ENCODE data around the gene LNPK.
"Not testable (repeated sequence)": the region's sequence is repeated elsewhere in the genome, so short reads cannot be mapped to it uniquely, and the experiment has no call there.

The LNPK gene

GRCh38 chr2:176001916-176002687, at the start of gene LNPK:
LNPK (minus strand) TSS chr2:176002267; CDS start chr2:175995584, 6,683 bp downstream.
- peak; percentile 94 for DNase-seq

GRCh38 chr2:176039375-176039774, 37.3 kb upstream of the LNPK start:
- peak; percentile 7 for DNase-seq

GRCh38 chr2:176038694-176039093, 36.6 kb upstream of the LNPK start:
- DNase-seq = peak; percentile 46

- peak; percentile 37 for DNase-seq
These were observed 33.1 kb upstream of the LNPK start for GRCh38 chr2:176035013-176035691.

GRCh38 chr2:176027806-176028205, 25.7 kb upstream of the LNPK start:
- DNase-seq = no peak

- DNase-seq = peak; percentile 3
These were observed 23.9 kb upstream of the LNPK start for GRCh38 chr2:176025932-176026331.

- peak; percentile 55 for DNase-seq
These were observed 22.0 kb upstream of the LNPK start for GRCh38 chr2:176024083-176024482.

GRCh38 chr2:176022048-176022447, 20.0 kb upstream of the LNPK start:
- DNase-seq = no peak

GRCh38 chr2:176020400-176020799, 18.3 kb upstream of the LNPK start:
- DNase-seq = no peak

GRCh38 chr2:176018708-176019107, 16.6 kb upstream of the LNPK start:
- DNase-seq = no peak

GRCh38 chr2:176009445-176009844, 7.4 kb upstream of the LNPK start:
- DNase-seq = peak; percentile 14

- peak; percentile 40 for DNase-seq
These were observed 2.9 kb upstream of the LNPK start for GRCh38 chr2:176004934-176005333.

GRCh38 chr2:176003958-176004357, 1.9 kb upstream of the LNPK start:
- no peak for DNase-seq

- DNase-seq = peak; percentile 80
These were observed 682 bp upstream of the LNPK start for GRCh38 chr2:176002688-176003210.

- DNase-seq = peak; percentile 68
These were observed 669 bp downstream of the LNPK start for GRCh38 chr2:176001281-176001915.

- DNase-seq = no peak
These were observed 2.7 kb downstream of the LNPK start for GRCh38 chr2:175999283-175999819.

- peak; percentile 16 for DNase-seq
These were observed 12.0 kb downstream of the LNPK start for GRCh38 chr2:175990099-175990498.

GRCh38 chr2:175987126-175987525, 14.9 kb downstream of the LNPK start:
- not testable (repeated sequence) for DNase-seq

- DNase-seq = no peak
These were observed 17.2 kb downstream of the LNPK start for GRCh38 chr2:175984846-175985245.

- no peak for DNase-seq
These were observed 20.5 kb downstream of the LNPK start for GRCh38 chr2:175981551-175981950.

GRCh38 chr2:175976391-175977157, 25.5 kb downstream of the LNPK start:
- DNase-seq = no peak

- DNase-seq = no peak
These were observed 28.7 kb downstream of the LNPK start for GRCh38 chr2:175973373-175973772.

GRCh38 chr2:175966839-175967238, 35.2 kb downstream of the LNPK start:
- no peak for DNase-seq

Data from NCI-H69 (cell line).